HG03159 (cell line): ENCODE results near the gene GLS.

Source experiments
- ATAC-seq: cut with Tn5 transposase; IDR thresholded peaks from one replicate; pipeline ENCODE4 v1.9.1; 2021; ENCODE audit warnings: mild to moderate bottlenecking, moderate library complexity; ENCODE audit not compliant: unreplicated experiment

The GLS gene

GRCh38 chr2:190965580-190966222, 85.1 kb downstream of the GLS start:
- ATAC-seq, result no peak

- ATAC-seq, result no peak
Observed at GRCh38 chr2:190968522-190968921, 87.9 kb downstream of the GLS start.

DNA sequence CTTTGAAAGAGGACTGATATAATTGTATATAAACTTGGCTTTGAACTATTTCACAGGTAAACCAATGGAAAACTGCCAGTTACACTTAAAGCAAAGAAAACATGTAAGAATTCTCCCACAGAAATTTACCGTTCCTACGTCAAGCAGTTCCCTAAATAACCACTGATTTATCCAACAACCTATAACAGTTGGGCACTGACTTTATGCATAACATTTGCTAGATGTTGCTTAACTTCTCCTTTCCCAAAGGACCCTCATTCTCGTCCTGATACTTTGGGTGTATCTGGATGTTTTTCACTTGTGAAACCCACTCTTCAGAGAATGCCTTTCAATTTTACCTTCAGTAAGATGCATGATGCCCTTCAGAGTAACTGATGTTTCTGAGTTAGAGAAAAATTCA, 89.5 kb downstream of the GLS start:
- ATAC-seq, result no peak

DNA sequence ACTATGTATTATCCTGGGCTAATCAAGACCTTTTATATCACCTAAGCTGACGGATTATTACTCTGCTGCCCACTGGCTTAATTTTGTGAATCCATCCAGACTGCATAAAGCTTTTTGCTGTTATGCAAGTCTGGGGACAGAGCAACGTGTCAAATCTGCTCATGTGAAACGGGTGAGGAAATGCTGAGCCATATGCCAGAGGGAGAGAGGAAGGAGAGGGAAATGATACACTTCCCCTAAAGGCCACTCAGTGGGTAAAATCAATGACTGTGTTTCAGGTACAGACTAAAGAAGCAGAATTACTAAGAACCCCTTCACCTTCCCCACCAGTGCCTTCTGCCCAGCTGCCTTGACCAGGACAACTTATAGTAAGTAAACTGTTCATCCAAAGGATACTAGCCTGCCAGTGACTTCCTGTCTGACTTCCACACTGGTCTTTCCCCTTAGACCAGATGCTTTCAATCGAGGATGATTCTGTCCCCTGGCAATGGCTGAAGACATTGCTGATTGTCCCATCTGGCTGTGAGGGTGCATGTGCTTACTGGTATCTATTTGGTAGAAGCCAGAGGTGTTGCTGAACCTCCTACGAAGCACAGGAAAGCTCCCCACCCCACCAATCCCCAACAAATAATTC, 90.4 kb downstream of the GLS start:
- no peak for ATAC-seq

GRCh38 chr2:190972213-190972612, 91.6 kb downstream of the GLS start:
- no peak for ATAC-seq

GRCh38 chr2:190972846-190973245, 92.2 kb downstream of the GLS start:
- ATAC-seq, result no peak

DNA sequence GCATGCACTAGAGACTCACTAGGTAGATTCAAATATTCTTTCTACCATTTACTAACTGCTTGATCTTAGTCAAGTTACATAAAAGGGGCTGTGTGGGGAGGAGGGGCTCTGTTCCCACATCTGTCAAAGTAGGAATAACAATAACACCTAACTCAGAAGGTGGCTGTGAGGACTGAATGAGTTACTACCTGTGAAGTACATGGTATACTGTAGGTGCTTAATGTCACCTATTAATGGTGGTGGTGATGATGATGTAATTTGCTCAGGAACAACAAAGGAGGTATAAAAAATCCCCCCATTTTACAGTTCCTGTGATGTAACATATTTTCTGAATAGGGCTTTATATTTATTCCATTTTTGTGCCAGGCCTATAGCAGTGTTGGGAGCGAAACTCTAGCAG, 92.6 kb downstream of the GLS start:
- ATAC-seq, result no peak

DNA sequence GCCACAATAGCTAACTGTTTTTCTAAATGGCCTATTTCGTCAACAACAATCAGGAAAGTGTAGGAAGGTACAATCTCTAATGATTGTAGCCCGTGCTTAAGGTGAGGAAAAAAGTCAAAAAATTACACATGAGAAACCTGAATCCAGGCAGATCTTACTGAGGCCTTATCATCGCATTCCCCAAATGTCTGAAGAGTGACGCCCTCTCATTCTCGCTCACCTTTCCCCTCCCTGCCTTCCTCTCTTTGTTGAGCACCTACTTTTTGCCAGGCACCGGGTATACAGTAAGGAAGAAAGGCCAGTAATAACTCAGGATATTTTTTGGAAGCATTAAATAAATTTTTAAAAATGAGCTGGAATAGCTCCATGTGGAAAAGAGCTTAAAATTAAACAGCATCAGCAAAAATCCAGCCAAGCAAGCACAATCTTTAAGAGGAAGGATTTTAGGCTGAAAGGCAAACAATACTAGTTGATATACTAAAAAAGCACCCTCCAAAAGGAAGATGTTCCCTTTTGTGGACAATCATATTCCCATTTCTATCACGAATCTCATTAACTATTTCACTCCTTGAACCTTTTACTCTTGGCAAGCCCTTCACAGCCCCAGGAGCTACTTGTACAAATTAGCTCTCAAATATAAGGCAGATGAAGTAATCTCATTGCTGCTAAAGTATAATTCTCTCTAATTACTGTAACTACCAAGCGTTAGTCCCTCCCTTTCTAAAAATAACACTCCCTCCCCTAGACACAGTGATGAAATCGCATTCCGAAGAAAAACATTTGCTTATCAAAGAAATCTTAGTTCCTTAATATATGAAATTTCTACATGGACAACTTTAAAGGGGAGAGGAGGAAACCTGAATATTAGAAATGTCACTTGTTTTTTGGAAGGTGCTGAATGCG, 93.4 kb downstream of the GLS start:
- no peak for ATAC-seq

DNA sequence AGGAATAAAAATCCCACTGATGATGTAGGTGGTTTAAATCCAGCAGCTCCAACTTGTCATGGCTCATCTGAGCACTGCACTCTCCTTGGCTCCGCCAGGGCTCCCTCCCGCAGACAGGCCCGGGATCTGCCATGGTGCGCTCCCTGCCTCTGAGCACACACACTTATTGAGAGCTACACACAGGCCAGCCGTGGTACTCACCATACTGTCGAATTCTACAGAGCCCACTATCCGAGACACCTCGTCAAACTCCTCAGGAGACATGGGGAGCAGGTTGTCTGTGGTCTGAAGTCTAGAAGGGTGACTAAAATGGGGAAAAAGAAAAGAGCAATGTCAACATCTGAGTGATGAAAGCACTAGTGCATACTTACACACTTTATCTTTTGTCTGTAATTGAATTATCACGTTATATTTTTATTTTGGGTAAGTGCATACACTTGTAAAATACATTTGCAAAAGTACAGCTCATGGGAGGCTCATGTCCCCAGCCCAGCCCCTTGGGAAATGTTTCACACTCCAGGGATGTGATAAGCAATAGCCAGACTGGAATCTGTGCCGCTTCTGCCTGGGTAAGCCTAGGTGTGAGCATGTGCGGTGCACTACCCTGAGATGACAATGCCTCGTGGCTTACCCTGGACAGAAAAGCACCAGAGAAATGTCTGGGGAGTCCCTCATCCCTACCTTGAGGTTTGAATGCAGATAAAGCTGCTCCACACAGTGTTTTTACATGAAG, 94.2 kb downstream of the GLS start:
- no peak for ATAC-seq

GRCh38 chr2:190976521-190976920, 95.9 kb downstream of the GLS start:
- ATAC-seq, result no peak

DNA sequence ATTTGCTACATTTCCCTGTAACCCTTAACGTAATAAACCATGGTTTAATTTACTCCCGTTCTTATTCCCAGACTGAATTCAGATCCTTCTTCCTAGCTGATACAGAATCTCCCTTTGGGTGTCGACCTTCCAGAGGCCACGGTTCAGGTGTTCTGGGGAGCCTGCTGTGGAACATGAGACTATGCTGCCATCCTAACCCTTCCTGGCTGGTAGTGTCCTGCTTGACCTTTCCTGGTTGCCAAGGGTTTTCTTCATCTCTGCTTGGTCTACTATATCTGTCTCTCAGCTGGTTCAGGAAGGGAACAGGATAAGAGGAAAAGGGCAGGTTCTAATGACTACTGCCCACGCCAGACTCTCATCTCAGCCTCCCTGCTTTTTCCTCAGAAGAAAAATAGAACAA, 96.9 kb downstream of the GLS start:
- no peak for ATAC-seq

DNA sequence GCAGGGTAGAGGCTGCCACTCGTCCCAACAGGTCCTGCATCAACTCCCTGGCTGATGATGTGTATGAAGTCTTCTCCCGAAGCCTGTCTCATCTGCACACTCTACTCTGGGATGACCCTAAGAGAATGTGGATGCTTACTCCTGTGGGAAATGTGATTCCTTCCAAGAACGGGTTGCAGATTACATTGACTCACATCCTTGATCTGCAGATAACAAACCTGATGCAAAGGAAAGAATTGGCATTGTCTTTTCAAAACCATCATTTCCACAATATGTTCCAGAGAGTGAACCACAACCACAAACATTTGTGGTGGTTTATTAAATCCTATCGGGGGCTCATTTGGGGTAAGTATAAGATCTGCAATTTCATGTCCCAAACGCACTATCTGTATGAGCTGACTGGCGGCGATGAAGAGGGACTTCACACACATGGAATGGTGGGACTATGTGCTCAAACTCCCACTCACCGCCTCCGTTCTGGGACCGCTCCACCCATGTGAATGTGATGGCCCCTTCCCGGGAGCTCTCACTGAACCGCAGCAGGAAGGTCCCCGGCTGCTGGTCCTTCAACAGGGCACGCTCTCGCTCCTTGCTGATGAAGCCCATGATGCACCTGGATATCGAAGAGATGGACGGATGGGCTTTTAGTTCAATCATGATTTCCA, 97.9 kb downstream of the GLS start:
- no peak for ATAC-seq

GRCh38 chr2:190979906-190980629, 99.4 kb downstream of the GLS start:
- ATAC-seq, result no peak

GRCh38 chr2:190980630-190981209, 100.1 kb downstream of the GLS start:
- ATAC-seq, result no peak

DNA sequence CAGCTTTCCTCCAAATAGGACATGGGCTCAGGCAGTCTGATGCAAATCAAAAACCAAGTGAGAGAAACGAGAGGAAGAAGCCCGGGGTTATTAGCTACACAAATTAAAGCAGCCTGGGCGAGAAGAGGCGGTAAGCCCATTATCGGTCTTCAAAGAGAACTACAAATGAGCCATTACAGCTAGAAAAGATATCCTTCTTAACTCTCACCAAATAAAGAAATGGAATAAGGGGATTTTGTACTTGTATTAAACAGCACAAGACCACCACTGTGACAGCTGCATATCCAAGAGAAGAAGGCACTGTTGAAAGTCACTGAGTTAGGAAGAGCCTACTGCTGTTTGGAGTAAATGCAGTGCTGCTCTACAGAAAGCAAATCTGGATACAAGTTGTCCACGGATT, 100.7 kb downstream of the GLS start:
- ATAC-seq, result no peak

DNA sequence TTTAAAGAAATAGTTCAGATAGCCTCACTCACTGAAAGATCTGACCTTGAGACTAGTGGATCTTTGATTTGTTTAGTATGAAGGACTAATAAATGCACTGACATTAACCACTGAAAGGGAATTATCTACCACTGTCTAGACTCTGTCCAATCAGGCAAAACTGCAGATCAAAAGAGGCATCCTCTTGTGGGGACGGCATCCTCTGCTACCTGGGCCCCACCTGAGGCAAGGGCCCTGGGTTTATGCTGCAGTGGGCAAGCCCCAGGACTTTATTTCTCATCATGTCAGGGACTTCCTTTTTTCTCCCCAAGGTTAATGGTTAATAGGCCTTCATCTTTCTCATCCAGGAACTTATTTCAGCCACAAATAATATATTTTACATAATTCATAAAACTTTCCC, 101.1 kb downstream of the GLS start:
- ATAC-seq, result no peak

DNA sequence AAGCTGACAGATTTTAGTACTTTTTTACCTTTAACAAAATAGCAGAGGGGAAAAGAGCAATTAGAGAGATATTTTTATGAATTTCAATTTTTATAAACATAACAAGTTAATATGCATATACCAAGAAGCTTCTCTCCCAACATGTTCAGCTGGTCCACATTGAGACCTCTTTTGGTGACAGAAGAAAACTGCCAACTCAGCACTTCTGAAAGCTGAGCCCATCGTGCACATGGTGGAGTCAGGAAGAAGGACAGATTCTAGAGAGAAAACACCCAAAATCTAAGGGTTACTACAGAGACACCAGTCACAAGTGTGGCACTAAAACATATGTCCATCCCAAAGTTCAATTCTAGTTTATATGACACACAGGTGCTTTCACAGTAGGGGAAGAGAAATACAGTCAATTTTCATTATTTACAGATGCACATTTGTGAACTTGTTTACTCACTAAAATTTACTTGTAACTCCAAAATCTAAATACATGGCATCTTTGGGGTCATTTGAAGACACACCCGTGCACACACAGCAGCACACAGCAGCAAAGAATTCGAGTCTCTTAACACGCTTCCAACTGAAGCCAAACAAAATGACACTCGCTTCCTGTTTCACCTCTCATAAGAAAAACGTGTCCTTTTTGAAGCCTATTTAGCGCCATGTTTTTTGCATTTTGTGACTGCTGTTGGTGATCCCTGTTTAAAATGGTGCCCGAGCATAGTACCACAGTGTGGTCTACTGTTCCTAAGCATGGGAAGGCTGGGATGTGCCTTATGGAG, 101.8 kb downstream of the GLS start:
- no peak for ATAC-seq

DNA sequence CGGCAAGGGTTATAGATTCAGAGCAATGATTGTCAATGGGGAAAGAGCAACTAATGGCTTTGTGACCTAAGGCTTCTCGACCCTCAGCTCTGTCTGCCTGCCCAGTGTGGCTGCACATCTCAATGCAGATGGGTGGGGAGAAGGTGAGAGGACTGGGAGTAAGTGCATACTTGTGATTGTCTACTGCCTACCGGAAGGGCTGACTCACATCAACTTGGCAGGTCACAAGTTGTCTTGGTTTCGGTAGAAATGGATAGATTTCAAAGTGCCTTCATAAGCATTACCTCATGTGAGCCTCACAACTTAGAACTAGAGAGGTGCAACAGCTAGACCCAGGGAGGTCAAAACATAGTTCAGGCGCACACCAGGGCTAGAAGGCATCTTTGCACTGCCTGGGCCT, 104.0 kb downstream of the GLS start:
- no peak for ATAC-seq
